H9 (cell line): ENCODE data around the gene KRT84. TPM values are rescaled to one million over a fixed set of nuclear protein-coding genes. Genes with fewer than 3 reads are reported as not detected.

Experiments
- DNase-seq: peaks from one replicate; pipeline ENCODE4 v3.0.0-alpha.2; 2017
- H2AFZ ChIP-seq: one replicate; pipeline ENCODE4 v1.6.1; 2013; ENCODE audit warnings: mild to moderate bottlenecking, low read length, control low read depth, moderate library complexity
- H2AK5ac ChIP-seq: 2 replicates; pipeline ENCODE4 v1.6.1; 2013; ENCODE audit warnings: low read length, control low read depth, mixed read lengths; ENCODE audit not compliant: insufficient read length
- H2BK120ac ChIP-seq: one replicate; pipeline ENCODE4 v1.6.1; 2013; ENCODE audit warnings: low read depth, mild to moderate bottlenecking, low read length, control low read depth, inconsistent platforms; ENCODE audit not compliant: poor library complexity, severe bottlenecking
- H2BK12ac ChIP-seq: 2 replicates; pipeline ENCODE4 v1.6.1; 2013; ENCODE audit warnings: low read length, control low read depth, mixed read lengths, low read depth; ENCODE audit not compliant: insufficient read length
- H2BK15ac ChIP-seq: 2 replicates; pipeline ENCODE4 v1.6.1; 2013; ENCODE audit warnings: low read depth, low read length, control low read depth
- H2BK20ac ChIP-seq: one replicate; pipeline ENCODE4 v1.6.1; 2013; ENCODE audit warnings: low read depth, mild to moderate bottlenecking, low read length, control low read depth, inconsistent platforms; ENCODE audit not compliant: poor library complexity, severe bottlenecking
- H2BK5ac ChIP-seq: 2 replicates; pipeline ENCODE4 v1.6.1; 2013; ENCODE audit warnings: low read length, control low read depth, mixed read lengths; ENCODE audit not compliant: insufficient read length
- H3K14ac ChIP-seq: 2 replicates; pipeline ENCODE4 v1.6.1; 2013; ENCODE audit warnings: low read length, control low read depth; ENCODE audit not compliant: insufficient read depth
- H3K18ac ChIP-seq: 2 replicates; pipeline ENCODE4 v1.6.1; 2013; ENCODE audit warnings: low read depth, mild to moderate bottlenecking, mixed read lengths, low read length, control low read depth; ENCODE audit not compliant: insufficient read length
- H3K23ac ChIP-seq: 2 replicates; pipeline ENCODE4 v1.6.1; 2013; ENCODE audit warnings: low read length, control low read depth, mixed read lengths, low read depth; ENCODE audit not compliant: insufficient read length
- H3K23me2 ChIP-seq: 2 replicates; pipeline ENCODE4 v1.6.1; 2013; ENCODE audit warnings: low read depth, mild to moderate bottlenecking, mixed read lengths, low read length, control low read depth; ENCODE audit not compliant: insufficient read length, poor library complexity, severe bottlenecking
- H3K27ac ChIP-seq: 2 replicates; pipeline ENCODE4 v1.5.1; 2013; ENCODE audit warnings: low read length, control low read depth, mixed read lengths, low read depth; ENCODE audit not compliant: insufficient read length
- H3K27me3 ChIP-seq: 2 replicates; pipeline ENCODE4 v1.6.1; 2013; ENCODE audit warnings: low read length, control low read depth, inconsistent platforms; ENCODE audit not compliant: insufficient read depth
- H3K4ac ChIP-seq: 2 replicates; pipeline ENCODE4 v1.6.1; 2013; ENCODE audit warnings: low read depth, mild to moderate bottlenecking, control low read depth, inconsistent platforms, low read length, moderate library complexity
- H3K4me1 ChIP-seq: 2 replicates; pipeline ENCODE4 v1.6.1; 2013; ENCODE audit warnings: low read length, control low read depth, inconsistent platforms; ENCODE audit not compliant: insufficient read depth
- H3K4me2 ChIP-seq: 2 replicates; pipeline ENCODE4 v1.6.1; 2013; ENCODE audit warnings: low read length, control low read depth, mixed read lengths; ENCODE audit not compliant: insufficient read length, insufficient read depth
- H3K56ac ChIP-seq: 2 replicates; pipeline ENCODE4 v1.6.1; 2013; ENCODE audit warnings: low read depth, mild to moderate bottlenecking, mixed read lengths, low read length, control low read depth; ENCODE audit not compliant: insufficient read length
- H3K79me1 ChIP-seq: 2 replicates; pipeline ENCODE4 v1.6.1; 2013; ENCODE audit warnings: low read depth, mild to moderate bottlenecking, moderate library complexity, low read length, control low read depth, inconsistent platforms; ENCODE audit not compliant: insufficient read depth, poor library complexity, severe bottlenecking
- H3K79me2 ChIP-seq: 2 replicates; pipeline ENCODE4 v1.6.1; 2013; ENCODE audit warnings: low read length, control low read depth, inconsistent platforms; ENCODE audit not compliant: insufficient read depth
- H3K9ac ChIP-seq: 2 replicates; pipeline ENCODE4 v1.6.1; 2013; ENCODE audit warnings: low read length, control low read depth, mixed read lengths; ENCODE audit not compliant: insufficient read length; ENCODE audit errors: extremely low read depth
- H3K9me3 ChIP-seq: one replicate; pipeline ENCODE4 v1.6.1; 2013; ENCODE audit warnings: low read depth, low read length, inconsistent platforms; ENCODE audit not compliant: control insufficient read depth
- H3T11ph ChIP-seq: one replicate; pipeline ENCODE4 v1.6.1; 2013; ENCODE audit warnings: mild to moderate bottlenecking, low read length, control low read depth, inconsistent platforms
- H4K20me1 ChIP-seq: one replicate; pipeline ENCODE4 v1.6.1; 2013; ENCODE audit not compliant: control insufficient read depth, insufficient read length, insufficient read depth
- H4K5ac ChIP-seq: 2 replicates; pipeline ENCODE4 v1.6.1; 2013; ENCODE audit warnings: low read depth, mild to moderate bottlenecking, mixed read lengths, low read length, control low read depth; ENCODE audit not compliant: insufficient read length
- H4K8ac ChIP-seq: replicated peaks from 2 replicates; pipeline ENCODE4 v1.6.1; 2013; ENCODE audit warnings: low read length, control low read depth, mixed read lengths, low read depth; ENCODE audit not compliant: insufficient read length
- H4K91ac ChIP-seq: 2 replicates; pipeline ENCODE4 v1.6.1; 2013; ENCODE audit warnings: low read depth, mild to moderate bottlenecking, moderate library complexity, mixed read lengths, low read length, control low read depth; ENCODE audit not compliant: insufficient read length
- H3K27ac Mint-ChIP-seq, 3 experiments: 2 replicates in 2 of 3; 3 replicates in 1 of 3; pipeline ENCODE4 v1.8.0; 2020 to 2021; ENCODE audit warnings: mixed read lengths in 3 of 3, mild to moderate bottlenecking in 1 of 3, moderate library complexity in 1 of 3
- H3K27me3 Mint-ChIP-seq: 2 replicates; pipeline ENCODE4 v1.8.0; 2021; ENCODE audit warnings: low read depth, mild to moderate bottlenecking, moderate library complexity, mixed read lengths
- H3K36me3 Mint-ChIP-seq, 3 experiments: 2 replicates in 2 of 3; 3 replicates in 1 of 3; pipeline ENCODE4 v1.8.0; 2020 to 2021; ENCODE audit warnings: low read depth in 3 of 3, mixed read lengths in 3 of 3; ENCODE audit not compliant: insufficient read depth in 1 of 3
- H3K4me1 Mint-ChIP-seq, 2 experiments: 2 replicates each; pipeline ENCODE4 v1.8.0; 2020; ENCODE audit warnings: mixed read lengths in 2 of 2
- H3K4me3 Mint-ChIP-seq, 2 experiments: 2 replicates in 1 of 2; 3 replicates in 1 of 2; pipeline ENCODE4 v1.8.0; 2020 to 2021; ENCODE audit warnings: mild to moderate bottlenecking in 2 of 2, mixed read lengths in 2 of 2, moderate library complexity in 1 of 2
- H3K9me3 Mint-ChIP-seq, 2 experiments: 2 replicates in 1 of 2; 3 replicates in 1 of 2; pipeline ENCODE4 v1.8.0; 2020; ENCODE audit warnings: mild to moderate bottlenecking in 2 of 2, mixed read lengths in 2 of 2, moderate library complexity in 1 of 2
- CTCF ChIP-seq: fragments of 200-600 bp; sonication (generic); conservative IDR thresholded peaks from 3 replicates; pipeline ENCODE4 v1.8.0; 2021; ENCODE audit warnings: antibody characterized with exemption, mild to moderate bottlenecking
- WGBS: extraction: QIAGEN DNeasy Blood & Tissue Kit; methylation state at CpG from one replicate; pipeline ENCODE4 v1.1.7; 2013; ENCODE audit warnings: missing lambda C conversion rate, low lambda C conversion rate, mixed read lengths; ENCODE audit not compliant: insufficient read length; ENCODE audit errors: extremely low coverage; 5-methylcytosine and 5-hydroxymethylcytosine counted together
- total RNA-seq: library from RNA; stranded (reverse); gene quantifications from 2 replicates; pipeline ENCODE4 v1.2.1, GENCODE V29; 2021

Gene KRT84
- total RNA-seq, 1 experiment from 2014 or later = not detected

- Histone ChIP-seq H3K4ac (no peak overlapping the region), H4K20me1 (no peaks in the 10 kb centered on the region), H3K23me2 (no peaks in the 10 kb centered on the region), H2BK20ac (no peak overlapping the region), H3K23ac (no peak overlapping the region), H3K27me3 (no peaks in the 10 kb centered on the region), H3K9ac (no peak overlapping the region), H2BK120ac (no peak overlapping the region), H3K14ac (no peak overlapping the region), H3K4me2 (no peak overlapping the region), H4K8ac (no peak overlapping the region), H3K79me1 (no peaks in the 10 kb centered on the region), H3K4me1 (no peaks in the 10 kb centered on the region), H2AFZ (no peak overlapping the region), H2BK12ac (no peak overlapping the region), H3K79me2 (no peaks in the 10 kb centered on the region), H4K91ac (no peak overlapping the region), H4K5ac (no peak overlapping the region), H2BK5ac (no peak overlapping the region), H2BK15ac (no peak overlapping the region), H2AK5ac (no peak overlapping the region), H3K9me3 (no peaks in the 10 kb centered on the region), H3K27ac (no peak overlapping the region), H3K56ac (no peak overlapping the region), H3K18ac (no peak overlapping the region), H3T11ph (no peak overlapping the region)
- no peak overlapping the region for H3K27ac Mint-ChIP-seq
- peaks cover 10% of the 10 kb centered on the region for H3K27me3 Mint-ChIP-seq
- no peaks in the 10 kb centered on the region for H3K9me3 Mint-ChIP-seq
- no CpG with 5 or more reads among the region's 6 CpGs for WGBS
- no peak for TF ChIP-seq CTCF
- no peak for DNase-seq
- no peak overlapping the region for H3K4me3 Mint-ChIP-seq
- H3K36me3 Mint-ChIP-seq = no peaks in the 10 kb centered on the region
- peaks cover 0 to 11% of the 10 kb centered on the region in 2 experiments; a peak in 2 of 4 replicates for H3K4me1 Mint-ChIP-seq
Observed at GRCh38 chr12:52369809-52370208, 15.6 kb downstream of the KRT84 start.
